ENCODE data around the gene MARCKSL1.

- no peak for TF ChIP-seq CTCF (conservative IDR thresholded peaks at IDR 0.05)
- TF ChIP-seq ZFX (IDR thresholded peaks at IDR 0.05), result no peak
Measured at GRCh38 chr1:32352239-32352745, 16.3 kb upstream of the MARCKSL1 start.

Measured in C4-2B (cell line).